ENCODE results near the gene EXD3. TPM values are rescaled to one million over a fixed set of nuclear protein-coding genes. Genes with fewer than 3 reads are reported as not detected.
"Not testable (repeated sequence)": the region's sequence is repeated elsewhere in the genome, so short reads cannot be mapped to it uniquely, and the experiment has no call there.

EXD3 gene
- total RNA-seq, 1 experiment from 2014 or later: 4.7 TPM

DNA sequence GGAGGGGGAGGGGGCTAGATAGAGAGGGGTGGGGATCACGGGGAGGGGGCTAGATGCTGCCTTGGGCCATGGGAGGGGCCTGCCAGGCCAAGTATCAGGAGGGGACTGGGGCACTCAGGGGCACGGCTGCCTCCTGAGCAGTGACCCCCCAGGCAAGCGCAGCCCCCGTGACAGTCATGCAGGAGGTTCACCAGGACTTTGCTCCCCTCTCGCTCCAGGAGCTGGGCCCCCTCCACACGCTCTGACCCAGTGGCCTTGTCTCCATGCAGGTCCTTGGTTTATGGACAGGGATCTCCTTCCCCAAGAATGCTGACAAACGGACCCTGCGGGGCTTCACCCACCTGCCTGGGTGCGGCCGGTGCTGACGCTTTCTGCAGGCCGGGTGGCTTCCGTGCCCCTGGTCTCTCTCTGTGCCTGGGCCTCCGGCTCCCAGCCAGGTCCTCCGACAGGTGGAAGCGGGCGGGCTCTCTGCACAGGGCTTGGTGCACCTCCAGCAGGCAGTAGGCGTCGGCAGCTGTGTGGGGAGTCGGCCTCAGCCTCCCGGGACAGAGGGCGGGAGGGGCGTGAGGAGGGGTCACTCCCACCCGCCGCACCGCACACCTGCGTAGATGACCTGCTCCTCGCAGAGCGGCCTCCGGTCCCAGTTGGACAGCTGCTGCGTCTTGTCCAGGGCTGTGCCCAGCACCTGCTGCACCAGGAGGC, 74.0 kb downstream of the EXD3 start:
- DNase-seq (ENCODE audit: low read depth): no peak

DNA sequence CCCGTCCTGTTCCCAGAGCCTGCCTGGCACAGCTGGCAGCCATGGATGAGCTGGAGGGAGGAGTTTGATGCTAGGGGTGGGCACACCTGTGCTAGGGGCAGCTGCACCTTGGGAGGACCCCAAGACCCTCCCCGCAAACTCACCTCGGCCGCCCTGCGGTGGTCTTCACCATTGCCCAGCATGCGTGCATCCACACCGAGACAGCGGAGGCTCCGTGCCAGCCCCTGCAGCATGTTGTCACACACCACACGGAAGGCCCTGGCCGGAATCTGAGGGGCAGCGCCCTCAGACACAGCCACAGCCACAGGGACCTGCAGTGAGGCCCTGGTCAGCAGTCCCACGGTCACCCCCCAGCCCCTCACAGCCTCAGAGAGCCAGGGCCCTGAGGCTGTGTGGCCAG, 75.0 kb downstream of the EXD3 start:
- DNase-seq (ENCODE audit: low read depth): no peak

DNA sequence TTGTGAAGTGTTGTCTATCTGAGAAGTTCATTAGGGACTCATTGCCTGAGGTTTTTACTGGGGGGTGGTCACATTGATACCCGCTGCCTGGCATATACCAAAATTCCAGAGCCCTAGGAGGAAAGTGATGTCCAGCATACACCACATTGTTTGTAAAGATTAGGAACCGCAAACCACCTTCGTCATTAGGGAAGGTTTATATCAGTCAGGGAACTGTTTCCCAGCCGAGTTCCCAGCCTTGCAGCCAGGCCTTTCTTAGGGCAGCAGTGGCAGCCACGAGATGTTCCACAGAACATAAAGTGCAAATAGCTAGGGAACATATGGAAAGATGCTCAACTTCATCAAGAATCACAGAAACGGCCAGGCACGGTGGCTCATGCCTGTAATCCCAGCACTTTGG, 80.5 kb downstream of the EXD3 start:
- DNase-seq (ENCODE audit: low read depth): no peak

DNA sequence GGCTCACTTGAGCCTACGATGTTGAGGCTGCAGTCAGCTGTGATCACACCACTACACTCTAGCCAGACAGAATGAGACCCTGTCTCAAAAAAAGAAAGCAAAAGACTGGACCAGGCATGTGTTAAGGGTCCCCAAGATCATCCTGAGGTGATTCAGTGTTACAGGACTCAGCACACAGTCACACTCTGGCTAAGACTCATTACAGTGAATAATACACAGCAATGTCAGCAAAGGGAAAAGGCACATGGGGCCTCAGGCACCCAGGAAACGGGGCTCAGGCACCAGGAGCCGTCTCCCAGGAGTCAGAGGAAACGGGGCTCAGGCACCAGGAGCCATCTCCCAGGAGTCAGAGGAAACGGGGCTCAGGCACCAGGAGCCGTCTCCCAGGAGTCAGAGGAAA, 81.7 kb downstream of the EXD3 start:
- no peak for DNase-seq (ENCODE audit: low read depth)

DNA sequence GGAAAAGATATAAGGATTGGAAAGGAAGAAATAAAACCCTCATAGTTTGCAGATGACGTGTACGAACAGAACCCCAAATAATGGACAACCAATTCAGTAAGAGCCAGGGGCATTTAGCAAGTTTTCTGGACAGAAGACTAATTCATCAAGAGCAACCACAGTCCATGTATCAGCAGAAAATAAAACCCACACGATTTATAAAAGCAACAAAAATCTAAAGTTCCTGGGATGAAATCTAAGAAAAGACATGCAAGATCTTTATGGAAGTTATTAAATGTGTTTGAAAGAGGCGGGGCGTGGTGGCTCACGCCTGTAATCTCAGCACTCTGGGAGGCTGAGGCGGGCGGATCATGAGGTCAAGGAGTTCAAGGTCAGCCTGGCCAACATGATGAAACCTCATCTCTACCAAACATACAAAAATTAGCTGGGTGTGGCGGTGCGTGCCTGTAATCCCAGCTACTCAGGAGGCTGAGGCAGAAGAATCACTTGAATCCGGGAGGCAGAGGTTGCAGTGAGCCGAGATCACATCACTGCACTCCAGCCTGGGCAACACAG, 83.0 kb downstream of the EXD3 start:
- DNase-seq (ENCODE audit: low read depth): not testable (repeated sequence)

DNA sequence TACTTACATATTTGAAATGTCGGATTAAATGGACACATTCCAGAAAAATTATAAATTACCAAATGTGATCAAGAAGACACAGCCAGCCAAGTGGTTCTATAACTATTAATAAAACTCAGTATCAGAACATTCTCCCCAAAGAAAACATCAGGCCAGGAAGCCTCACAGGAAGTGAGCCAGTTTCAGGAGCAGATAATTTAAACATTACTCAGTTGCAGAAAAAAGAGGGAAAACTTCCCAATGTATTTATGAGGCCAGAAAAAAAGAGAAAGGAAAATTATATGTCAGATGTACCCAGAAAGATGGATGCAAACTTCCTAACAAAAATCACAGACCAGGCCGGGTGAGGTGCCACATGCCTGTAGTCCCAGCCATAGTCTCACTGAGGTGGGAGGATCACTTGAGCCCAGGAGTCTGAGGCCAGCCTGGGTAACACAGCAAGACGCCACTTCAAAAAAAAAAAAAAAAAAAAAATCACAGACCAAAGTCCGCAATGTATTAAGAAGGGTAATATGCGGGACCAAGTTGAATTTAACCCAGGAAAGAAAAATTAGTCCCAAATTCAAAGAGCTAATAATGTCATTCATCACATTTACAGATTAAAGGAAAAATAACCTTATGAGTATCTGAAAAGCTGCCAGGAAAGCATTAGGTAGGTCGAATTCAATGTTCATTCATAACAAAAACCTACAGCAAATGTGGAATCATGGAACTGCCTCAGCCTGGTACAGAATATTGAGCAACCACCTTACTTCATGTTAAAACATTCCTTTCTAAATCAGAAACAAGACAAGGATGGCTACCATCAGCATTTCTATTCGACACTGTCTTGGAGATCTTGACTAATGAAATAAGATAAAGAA, 83.7 kb downstream of the EXD3 start:
- peak; percentile 50 for DNase-seq (ENCODE audit: low read depth)

DNA sequence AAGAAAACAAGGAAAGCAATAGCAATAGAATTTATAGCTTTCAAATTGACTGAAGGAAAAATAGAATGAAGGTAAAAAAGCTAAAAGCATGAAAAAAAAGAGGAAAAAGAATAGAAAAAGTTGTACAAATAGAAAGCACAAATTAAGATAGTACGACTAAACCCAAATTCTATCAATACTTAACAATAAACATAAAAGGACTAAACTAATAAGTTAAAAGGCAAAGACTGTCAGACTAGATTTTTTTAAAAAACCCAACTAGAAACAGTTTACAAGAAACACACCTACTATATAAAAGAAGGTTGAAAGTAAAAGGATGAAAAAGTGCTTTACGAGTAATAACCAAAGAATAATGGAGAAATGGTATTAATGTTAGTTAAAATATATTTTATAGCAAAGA, 86.2 kb downstream of the EXD3 start:
- DNase-seq (ENCODE audit: low read depth): no peak

DNA sequence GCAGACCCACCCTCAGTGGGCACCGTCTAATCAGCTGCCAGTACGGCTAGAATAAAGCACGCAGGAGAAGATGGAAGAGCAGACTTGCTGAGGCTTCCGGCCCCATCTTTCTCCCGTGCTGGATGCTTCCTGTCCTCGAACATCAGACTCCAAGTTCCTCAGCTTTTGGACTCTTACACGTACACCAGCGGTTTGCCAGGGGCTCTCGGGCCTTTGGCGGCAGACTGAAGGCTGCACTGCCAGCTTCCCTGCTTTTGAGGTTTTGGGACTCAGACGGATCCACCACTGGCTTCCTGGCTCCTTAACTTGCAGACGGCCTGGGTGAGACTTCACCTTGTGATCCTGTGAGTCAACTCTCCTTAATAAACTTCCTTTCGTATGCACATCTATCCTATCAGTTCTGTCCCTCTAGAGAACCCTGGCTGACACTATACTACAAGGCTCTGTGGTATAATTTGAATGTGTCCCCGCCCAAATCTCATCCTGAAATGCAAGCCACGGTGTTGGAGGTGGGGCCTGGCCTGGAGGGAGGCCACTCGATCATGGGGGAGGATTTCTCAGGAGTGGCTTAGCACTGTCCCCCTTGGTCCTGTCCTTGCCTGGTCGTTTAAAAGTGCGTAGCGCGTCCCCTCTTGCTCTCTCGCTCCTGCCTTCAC, 89.8 kb downstream of the EXD3 start:
- peak; percentile 59 for DNase-seq (ENCODE audit: low read depth)

DNA sequence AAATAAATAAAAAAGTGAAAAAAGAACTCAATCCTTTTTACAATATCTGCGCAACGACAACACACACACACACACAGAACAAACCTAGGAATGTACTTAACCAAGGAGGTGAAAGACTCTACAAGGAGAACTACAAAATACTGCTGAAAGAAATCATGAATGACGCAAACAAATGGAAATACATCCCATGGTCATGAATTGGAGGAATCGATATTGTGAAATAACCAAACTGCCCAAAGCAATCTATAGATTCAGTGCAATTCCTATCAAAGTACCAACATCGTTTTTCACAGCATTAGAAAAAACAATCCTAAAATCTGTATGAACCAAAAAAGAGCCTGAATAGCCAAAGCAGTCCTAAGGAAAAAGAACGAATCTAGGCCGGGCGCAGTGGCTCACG, 91.0 kb downstream of the EXD3 start:
- DNase-seq (ENCODE audit: low read depth): no peak

DNA sequence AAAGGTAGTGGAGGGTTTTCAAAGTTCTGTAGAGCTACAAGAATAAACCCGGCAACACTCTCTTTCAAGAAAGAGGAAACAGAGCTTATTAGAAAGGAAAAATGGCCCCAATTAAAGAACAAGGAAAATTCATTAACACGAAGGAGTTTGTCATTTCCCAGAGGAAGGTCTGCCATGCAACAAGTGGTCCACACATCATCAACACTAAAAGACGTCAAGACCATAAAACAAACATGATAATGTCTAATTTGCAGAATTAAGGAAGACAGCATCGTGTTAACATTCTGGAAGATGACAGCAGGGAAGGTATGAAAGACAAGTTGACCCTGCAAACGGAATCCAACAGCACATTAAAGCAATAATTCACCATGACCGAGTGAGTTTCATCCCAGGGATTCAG, 92.3 kb downstream of the EXD3 start:
- no peak for DNase-seq (ENCODE audit: low read depth)

DNA sequence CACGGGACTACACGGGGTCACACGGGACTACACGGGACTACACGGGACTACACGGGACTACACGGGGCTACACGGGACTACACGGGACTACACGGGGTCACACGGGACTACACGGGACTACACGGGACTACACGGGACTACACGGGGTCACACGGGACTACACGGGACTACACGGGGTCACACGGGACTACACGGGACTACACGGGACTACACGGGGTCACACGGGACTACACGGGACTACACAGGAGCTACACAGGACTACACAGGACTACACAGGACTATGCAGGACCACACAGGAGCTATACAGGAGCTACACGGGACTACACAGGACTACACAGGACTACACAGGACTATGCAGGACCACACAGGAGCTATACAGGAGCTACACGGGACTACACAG, 93.4 kb downstream of the EXD3 start:
- DNase-seq (ENCODE audit: low read depth): not testable (repeated sequence)

DNA sequence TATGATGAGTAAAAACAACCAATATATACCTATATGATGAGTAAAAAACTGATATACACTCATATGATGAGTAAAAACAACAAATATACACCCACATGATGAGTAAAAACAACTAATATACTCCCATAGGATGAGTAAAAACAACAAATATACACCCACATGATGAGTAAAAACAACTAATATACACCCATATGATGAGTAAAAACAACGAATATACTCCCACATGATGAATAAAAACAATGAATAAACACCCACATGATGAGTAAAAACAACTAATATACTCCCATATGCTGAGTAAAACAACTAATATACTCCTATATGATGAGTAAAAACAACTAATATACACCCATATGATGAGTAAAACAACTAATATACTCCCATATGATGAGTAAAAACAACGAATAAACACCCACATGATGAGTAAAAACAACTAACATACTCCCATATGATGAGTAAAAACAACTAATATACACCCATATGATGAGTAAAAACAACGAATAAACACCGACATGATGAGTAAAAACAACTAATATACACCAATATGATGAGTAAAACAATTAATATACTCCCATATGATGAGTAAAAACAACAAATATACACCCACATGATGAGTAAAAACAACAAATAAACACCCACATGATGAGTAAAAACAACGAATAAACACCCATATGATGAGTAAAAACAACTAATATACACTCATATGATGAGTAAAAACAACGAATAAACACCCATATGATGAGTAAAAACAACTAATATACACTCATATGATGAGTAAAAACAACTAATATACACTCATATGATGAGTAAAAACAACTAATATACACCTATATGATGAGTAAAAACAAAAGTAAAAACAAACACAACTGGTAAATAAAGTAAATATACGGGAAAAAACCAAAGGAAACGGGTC, 95.1 kb downstream of the EXD3 start:
- DNase-seq (ENCODE audit: low read depth): not testable (repeated sequence)

DNA sequence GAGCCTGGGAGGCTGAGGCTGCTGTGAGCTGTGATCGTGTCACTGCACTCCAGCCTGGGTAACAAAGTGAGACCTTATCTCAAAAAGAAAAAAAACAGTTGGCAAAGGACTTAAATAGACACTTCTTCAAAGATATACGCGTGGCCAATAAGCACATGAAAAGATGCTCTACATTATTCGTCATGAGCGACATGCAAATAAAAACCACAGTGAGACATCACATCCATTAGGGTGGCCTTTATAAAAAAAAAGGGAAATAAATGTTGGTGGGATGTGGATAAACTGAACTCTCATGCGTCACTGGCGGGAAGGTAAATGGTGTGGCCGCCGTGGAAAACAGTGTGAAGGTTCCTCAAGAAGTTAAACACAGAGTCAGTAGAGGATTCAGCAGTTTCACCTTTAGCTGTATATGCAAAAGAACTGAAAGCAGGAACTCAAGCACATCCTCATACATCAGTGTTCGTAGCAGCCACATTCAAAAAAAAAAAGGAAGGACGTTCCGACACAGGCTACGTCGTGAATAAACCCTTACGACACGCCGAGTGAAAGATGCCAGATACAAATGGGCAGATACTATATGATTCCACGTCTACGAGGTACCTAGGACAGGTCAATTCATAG, 96.4 kb downstream of the EXD3 start:
- no peak for DNase-seq (ENCODE audit: low read depth)

DNA sequence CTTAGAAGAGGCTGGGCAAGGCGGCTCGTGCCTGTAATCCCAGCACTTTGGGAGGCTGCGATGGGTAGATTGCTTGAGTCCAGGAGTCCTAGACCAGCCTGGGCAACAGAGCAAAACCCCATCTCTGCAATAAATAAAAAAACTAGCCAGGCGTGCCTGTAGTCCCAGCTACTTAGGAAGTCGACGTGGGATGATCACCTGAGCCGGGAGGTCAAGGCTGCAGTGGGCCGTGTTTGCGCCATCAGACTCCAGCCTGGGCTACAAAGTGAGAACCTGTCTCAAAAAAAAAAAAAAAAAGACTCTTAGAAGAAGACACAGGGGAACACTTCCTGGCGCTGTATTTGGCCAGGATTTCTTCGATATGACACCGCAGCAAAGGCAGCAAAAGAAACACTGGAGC, 97.2 kb downstream of the EXD3 start:
- no peak for DNase-seq (ENCODE audit: low read depth)

DNA sequence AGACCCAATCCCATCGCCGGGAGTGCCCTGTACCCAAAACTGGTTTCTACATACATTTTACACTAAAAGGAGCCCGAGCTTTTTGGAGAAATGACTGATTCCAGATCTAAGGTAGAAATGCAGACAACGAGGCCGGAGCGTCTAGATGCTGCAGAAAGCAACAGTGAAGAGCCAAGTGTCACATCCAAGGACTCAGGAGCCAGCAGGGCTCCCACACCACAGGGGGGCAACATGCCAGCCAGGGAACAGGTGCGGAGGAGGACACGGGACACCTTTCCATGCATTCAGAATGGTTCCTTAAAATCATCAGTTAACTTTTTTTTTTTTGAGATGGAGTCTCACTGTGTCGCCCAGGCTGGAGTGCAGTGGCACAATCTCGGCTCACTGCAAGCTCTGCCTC, 97.8 kb downstream of the EXD3 start:
- DNase-seq (ENCODE audit: low read depth): no peak

DNA sequence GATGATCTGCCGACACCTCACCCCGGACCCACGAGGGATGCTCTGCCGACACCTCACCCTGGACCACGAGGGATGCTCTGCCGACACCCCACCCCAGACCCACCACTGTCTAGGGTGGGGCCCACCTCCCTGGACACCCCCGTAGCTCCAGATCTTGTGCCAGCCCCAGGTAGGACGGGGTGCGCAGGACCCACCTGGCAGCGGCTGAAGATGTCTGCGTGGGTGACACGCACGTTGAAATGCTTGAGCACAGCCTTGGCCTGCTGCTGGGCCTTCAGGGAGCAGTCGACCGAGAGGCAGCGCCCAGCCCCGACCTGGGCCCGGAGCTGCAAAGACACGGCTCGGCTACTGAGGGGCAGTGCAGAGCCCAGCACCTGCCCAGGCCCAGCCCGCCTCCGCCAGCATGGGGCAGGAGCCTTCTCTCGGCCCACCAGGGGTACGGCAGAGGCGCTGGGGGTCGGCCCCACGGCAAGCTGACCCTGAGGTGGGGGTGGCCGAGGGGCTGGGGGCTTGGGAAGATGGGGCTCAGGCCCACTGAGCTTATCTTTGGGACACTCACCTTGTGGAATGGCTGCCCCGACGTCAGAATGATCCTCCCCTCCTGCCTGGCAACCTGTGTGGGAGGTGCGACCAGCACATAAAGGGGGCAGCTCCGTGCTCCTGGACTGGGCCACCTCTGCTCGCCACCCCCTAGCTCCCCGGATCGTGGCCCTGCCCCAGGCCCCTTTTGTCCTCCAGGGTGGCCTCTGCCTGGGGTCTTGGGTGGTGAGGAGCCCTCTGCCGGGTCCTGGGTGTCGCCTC, 99.2 kb downstream of the EXD3 start:
- no peak for DNase-seq (ENCODE audit: low read depth)

DNA sequence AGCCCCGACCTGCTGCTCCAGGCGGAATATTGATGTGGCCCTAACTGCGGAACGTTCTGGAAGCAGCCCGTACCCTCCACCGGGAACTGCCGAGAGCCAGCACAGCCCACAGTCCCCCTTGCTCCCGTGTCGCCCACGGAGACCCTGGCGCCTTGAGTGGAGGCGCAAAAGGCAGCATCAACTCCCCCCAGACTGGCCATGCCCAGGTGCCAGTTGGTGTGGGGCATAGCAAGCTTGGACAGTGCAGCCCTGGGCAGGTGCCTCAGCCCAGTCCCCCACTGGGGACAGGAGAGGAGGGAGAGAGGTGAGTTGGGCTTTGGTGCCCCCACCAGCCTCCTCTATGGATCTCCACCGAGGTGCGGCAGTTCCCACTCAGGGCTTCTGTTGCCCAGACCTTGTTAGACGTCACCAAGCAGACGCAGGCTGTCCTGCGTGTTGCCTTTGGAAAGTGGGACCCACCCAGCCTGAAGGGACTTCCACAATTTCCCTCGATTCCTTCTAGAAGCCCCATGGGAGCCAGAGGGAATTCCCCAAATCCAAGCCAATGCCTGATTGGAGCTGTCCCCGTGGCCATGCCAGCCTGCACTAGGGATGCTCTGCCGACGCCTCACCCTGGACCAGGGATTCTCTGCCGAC, 101.1 kb downstream of the EXD3 start:
- DNase-seq (ENCODE audit: low read depth): no peak

DNA sequence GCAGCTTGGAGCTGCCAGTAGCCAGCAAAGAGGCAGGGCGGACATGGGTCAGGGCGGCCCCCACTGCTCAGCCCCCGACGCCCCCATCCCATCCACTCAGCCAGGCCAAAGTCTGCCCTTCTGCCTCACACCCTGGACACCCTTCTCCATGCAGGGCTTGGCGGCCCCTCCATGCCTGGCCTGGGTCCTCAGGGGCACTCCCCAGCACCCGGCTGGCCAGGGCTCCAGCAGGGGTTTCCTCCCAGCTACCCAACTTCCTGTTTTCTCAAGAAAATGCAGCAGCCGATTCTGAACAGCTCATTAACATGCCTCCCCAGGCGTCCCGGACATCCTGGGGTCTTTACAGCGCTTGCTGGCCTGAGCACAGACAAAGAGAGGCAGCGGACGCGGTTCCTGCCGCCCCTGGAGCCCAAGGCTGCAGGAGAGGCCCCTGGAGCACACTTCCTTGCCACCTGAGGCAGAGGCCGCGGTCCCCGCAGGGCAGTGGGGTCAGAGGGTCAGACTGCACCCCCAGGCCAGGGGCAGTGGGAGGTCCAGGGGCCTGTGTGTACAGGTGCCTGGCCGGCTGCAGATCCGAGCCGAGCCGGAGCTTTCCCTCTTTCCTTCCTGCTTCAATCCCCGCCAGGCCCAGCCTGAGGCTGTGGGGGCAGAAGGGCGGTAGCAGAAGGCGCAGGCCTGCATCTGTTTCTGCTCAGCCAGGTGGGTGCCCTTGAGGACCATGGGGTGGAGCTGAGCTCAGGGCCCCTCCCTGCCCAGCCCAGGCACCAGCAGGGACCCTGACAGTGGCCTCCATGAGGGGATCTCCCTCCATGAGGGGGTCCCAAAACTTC, 102.2 kb downstream of the EXD3 start:
- no peak for DNase-seq (ENCODE audit: low read depth)

Measured in HT1080 (cell line).